ENCODE results near the gene DYDC1. TPM values are rescaled to one million over a fixed set of nuclear protein-coding genes. Genes with fewer than 3 reads are reported as not detected.

Gene DYDC1
- total RNA-seq, 1 donor from 2014 or later: not detected

- Histone ChIP-seq H3K9ac (ENCODE audit: low read length) (no peak overlapping the region), H3K27me3 (ENCODE audit: insufficient read depth, low read length) (peaks cover 18% of the 10 kb centered on the region), H3K9me3 (ENCODE audit: insufficient read depth, low read depth, low read length) (no peaks in the 10 kb centered on the region), H3K4me2 (ENCODE audit: low read length) (no peak overlapping the region), H3K27ac (ENCODE audit: low read depth, low read length) (no peak overlapping the region), H4K20me1 (ENCODE audit: insufficient read depth, low read length) (no peaks in the 10 kb centered on the region), H2AFZ (ENCODE audit: low read depth, low read length) (no peak overlapping the region), H3K4me3 (ENCODE audit: insufficient read depth, low read depth, low read length) (no peak overlapping the region), H3K79me2 (ENCODE audit: insufficient read depth, low read length) (no peaks in the 10 kb centered on the region), H3K4me1 (ENCODE audit: insufficient read depth, low read length) (peaks cover 2% of the 10 kb centered on the region), H3K36me3 (ENCODE audit: insufficient read depth, low read length) (no peaks in the 10 kb centered on the region)
- no peak for DNase-seq (ENCODE audit: low read depth)
- no peak for FAIRE-seq
- Mint-ChIP-seq H3K27me3 (ENCODE audit: low read depth, unreplicated experiment) (peaks cover 21% of the 10 kb centered on the region), H3K9me3 (ENCODE audit: unreplicated experiment) (peaks cover 2% of the 10 kb centered on the region), H3K27ac (ENCODE audit: unreplicated experiment) (no peak overlapping the region), H3K36me3 (ENCODE audit: low read depth, unreplicated experiment) (no peaks in the 10 kb centered on the region), H3K4me3 (ENCODE audit: unreplicated experiment) (no peak overlapping the region), H3K4me1 (ENCODE audit: low read depth, unreplicated experiment) (no peaks in the 10 kb centered on the region)
- TF ChIP-seq, protein P1, sequence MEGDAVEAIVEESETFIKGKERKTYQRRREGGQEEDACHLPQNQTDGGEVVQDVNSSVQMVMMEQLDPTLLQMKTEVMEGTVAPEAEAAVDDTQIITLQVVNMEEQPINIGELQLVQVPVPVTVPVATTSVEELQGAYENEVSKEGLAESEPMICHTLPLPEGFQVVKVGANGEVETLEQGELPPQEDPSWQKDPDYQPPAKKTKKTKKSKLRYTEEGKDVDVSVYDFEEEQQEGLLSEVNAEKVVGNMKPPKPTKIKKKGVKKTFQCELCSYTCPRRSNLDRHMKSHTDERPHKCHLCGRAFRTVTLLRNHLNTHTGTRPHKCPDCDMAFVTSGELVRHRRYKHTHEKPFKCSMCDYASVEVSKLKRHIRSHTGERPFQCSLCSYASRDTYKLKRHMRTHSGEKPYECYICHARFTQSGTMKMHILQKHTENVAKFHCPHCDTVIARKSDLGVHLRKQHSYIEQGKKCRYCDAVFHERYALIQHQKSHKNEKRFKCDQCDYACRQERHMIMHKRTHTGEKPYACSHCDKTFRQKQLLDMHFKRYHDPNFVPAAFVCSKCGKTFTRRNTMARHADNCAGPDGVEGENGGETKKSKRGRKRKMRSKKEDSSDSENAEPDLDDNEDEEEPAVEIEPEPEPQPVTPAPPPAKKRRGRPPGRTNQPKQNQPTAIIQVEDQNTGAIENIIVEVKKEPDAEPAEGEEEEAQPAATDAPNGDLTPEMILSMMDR (IDR thresholded peaks at IDR 0.05; ENCODE audit: insufficient read depth, low read depth, low read length): no peak
Observed at GRCh38 chr10:80357851-80358125, 1.2 kb upstream of the DYDC1 start.

DNA sequence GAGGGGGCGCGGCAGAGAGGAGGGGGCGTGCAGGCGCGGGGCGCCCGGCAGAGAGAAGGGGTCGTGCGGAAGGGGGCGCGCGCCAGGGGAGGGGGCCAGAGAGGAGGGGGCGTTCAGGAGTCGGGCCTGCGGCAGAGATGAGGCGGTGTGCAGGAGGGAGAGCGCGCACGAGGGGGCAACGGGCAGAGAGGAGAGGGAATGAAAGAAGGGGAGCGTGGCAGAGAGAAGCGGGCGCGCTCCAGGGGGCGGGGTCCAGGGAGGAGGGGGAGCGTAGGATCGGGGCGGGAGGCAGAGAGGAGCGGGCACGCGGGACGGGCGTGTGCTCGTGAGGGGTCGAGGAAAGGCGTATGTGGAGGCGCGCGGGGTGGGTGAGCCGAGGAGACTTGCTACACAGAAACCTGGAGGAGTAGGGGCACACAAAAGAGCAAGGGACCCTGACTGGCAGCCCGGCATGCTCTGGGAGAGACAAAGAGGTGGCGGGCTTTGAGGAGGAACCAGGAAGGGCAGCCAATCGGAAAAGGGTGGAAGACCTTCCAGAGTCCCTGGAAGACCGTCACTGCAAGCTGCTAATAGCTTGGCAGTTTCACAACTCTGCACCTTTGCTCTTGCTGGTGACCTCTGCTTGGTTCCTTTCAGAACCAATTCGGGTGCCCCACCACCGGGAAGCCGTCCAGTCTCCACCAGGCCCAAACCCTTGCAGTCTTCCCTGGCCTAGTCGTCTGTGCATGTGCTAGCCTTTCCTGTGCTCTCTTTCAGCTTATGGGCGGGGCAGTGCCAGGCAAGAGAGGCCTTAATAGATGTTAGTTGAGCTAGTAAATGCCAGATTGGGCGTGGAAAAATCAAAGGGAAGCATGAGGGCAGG is 665 bp upstream of the DYDC1 start:
- Mint-ChIP-seq H3K27me3 (ENCODE audit: low read depth, unreplicated experiment) (peaks cover 20% of the 10 kb centered on the region), H3K36me3 (ENCODE audit: low read depth, unreplicated experiment) (no peaks in the 10 kb centered on the region), H3K4me3 (ENCODE audit: unreplicated experiment) (peak overlapping the region; percentile 85), H3K27ac (ENCODE audit: unreplicated experiment) (no peak overlapping the region), H3K4me1 (ENCODE audit: low read depth, unreplicated experiment) (no peaks in the 10 kb centered on the region), H3K9me3 (ENCODE audit: unreplicated experiment) (peaks cover 2% of the 10 kb centered on the region)
- Histone ChIP-seq H3K9ac (ENCODE audit: low read length) (no peak overlapping the region), H3K9me3 (ENCODE audit: insufficient read depth, low read depth, low read length) (no peaks in the 10 kb centered on the region), H3K4me2 (ENCODE audit: low read length) (peak overlapping the region; percentile 80), H3K4me3 (ENCODE audit: insufficient read depth, low read depth, low read length) (peak overlapping the region; percentile 46), H3K27me3 (ENCODE audit: insufficient read depth, low read length) (peaks cover 18% of the 10 kb centered on the region), H2AFZ (ENCODE audit: low read depth, low read length) (peak overlapping the region; percentile 49), H3K36me3 (ENCODE audit: insufficient read depth, low read length) (no peaks in the 10 kb centered on the region), H3K79me2 (ENCODE audit: insufficient read depth, low read length) (no peaks in the 10 kb centered on the region), H4K20me1 (ENCODE audit: insufficient read depth, low read length) (no peaks in the 10 kb centered on the region), H3K27ac (ENCODE audit: low read depth, low read length) (no peak overlapping the region), H3K4me1 (ENCODE audit: insufficient read depth, low read length) (peaks cover 2% of the 10 kb centered on the region)
- no peak for FAIRE-seq
- no peak for TF ChIP-seq EZH2 (IDR thresholded peaks at IDR 0.05; ENCODE audit: insufficient read depth, low read length)
- TF ChIP-seq, protein P1 (IDR thresholded peaks at IDR 0.05; ENCODE audit: insufficient read depth, low read depth, low read length): no peak
- no peak for DNase-seq (ENCODE audit: low read depth)

- Mint-ChIP-seq H3K4me1 (ENCODE audit: low read depth, unreplicated experiment) (peaks cover 10% of the 10 kb centered on the region), H3K27me3 (ENCODE audit: low read depth, unreplicated experiment) (peaks cover 9% of the 10 kb centered on the region), H3K36me3 (ENCODE audit: low read depth, unreplicated experiment) (no peaks in the 10 kb centered on the region), H3K9me3 (ENCODE audit: unreplicated experiment) (no peaks in the 10 kb centered on the region), H3K4me3 (ENCODE audit: unreplicated experiment) (no peak overlapping the region), H3K27ac (ENCODE audit: unreplicated experiment) (no peak overlapping the region)
- H2AFZ ChIP-seq (ENCODE audit: low read depth, low read length): no peak overlapping the region
- H4K20me1 ChIP-seq (ENCODE audit: insufficient read depth, low read length): no peaks in the 10 kb centered on the region
- no peak overlapping the region for H3K4me3 ChIP-seq (ENCODE audit: insufficient read depth, low read depth, low read length)
- no peaks in the 10 kb centered on the region for H3K4me1 ChIP-seq (ENCODE audit: insufficient read depth, low read length)
- H3K27ac ChIP-seq (ENCODE audit: low read depth, low read length): no peak overlapping the region
- no peaks in the 10 kb centered on the region for H3K79me2 ChIP-seq (ENCODE audit: insufficient read depth, low read length)
- no peak overlapping the region for H3K9ac ChIP-seq (ENCODE audit: low read length)
- DNase-seq (ENCODE audit: low read depth) (no peak), FAIRE-seq (no peak)
- no peaks in the 10 kb centered on the region for H3K36me3 ChIP-seq (ENCODE audit: insufficient read depth, low read length)
- H3K27me3 ChIP-seq (ENCODE audit: insufficient read depth, low read length): peaks cover 12% of the 10 kb centered on the region
- H3K4me2 ChIP-seq (ENCODE audit: low read length): no peak overlapping the region
- no peaks in the 10 kb centered on the region for H3K9me3 ChIP-seq (ENCODE audit: insufficient read depth, low read depth, low read length)
- TF ChIP-seq EZH2 (IDR thresholded peaks at IDR 0.05; ENCODE audit: insufficient read depth, low read length): no peak
- TF ChIP-seq, protein P1 (IDR thresholded peaks at IDR 0.05; ENCODE audit: insufficient read depth, low read depth, low read length): no peak
Observed at GRCh38 chr10:80351220-80351619, 5.3 kb downstream of the DYDC1 start.
